Gastroesophageal sphincter (tissue), 2 donors: ENCODE measurements around the gene SGCE.

Experiments used
- POLR2A ChIP-seq, 2 donors: fragments of 450-650 bp; IDR thresholded peaks; one replicate each; pipeline ENCODE4 v1.6.1; 2017; ENCODE audit warnings: antibody characterized with exemption in 2 of 2, mild to moderate bottlenecking in 2 of 2, moderate library complexity in 1 of 2
- POLR2AphosphoS5 ChIP-seq: sonication (generic); formaldehyde crosslinking; IDR thresholded peaks from one replicate; pipeline ENCODE4 v1.6.1; 2017; ENCODE audit warnings: antibody characterized with exemption

DNA sequence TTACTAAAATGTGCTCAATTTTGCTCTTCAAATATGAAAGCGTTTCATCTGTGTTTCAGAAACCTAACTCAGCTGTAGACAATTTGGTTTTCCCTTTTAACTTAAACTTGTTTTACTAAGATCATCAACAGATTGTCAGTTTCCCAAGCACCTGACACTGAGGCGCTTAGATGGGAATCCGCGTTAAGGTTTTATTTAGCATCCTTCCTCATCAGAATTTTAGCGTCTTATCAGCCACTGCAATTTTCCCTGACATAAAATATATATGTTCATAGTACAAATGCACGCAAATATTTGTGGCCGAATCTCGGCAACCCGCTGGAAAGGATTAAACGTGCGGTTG is 1.2 kb downstream of the SGCE start:
- TF ChIP-seq POLR2A (IDR thresholded peaks at IDR 0.05) (no peak), POLR2AphosphoS5 (no peak)
